SJCRH30 (cell line): ENCODE data around the gene CLDN20. TPM values are rescaled to one million over a fixed set of nuclear protein-coding genes. Genes with fewer than 3 reads are reported as not detected.
A peak's percentile ranks its signal among the peaks of the same experiment; 100 is the strongest.

Source experiments
- DNase-seq, 2 experiments: peaks; one replicate each; pipeline ENCODE4 v3.0.0-alpha.2; 2015 to 2020
- H3K27ac ChIP-seq: fragments of 250-450 bp; sonication (Bioruptor Pico); 2 replicates; pipeline ENCODE4 v1.5.1; 2020; ENCODE audit warnings: mild to moderate bottlenecking, moderate library complexity
- H3K27me3 ChIP-seq: fragments of 250-450 bp; sonication (Bioruptor Pico); 2 replicates; pipeline ENCODE4 v1.5.1; 2020; ENCODE audit warnings: mild to moderate bottlenecking, moderate library complexity
- H3K36me3 ChIP-seq: fragments of 250-450 bp; sonication (Bioruptor Pico); 2 replicates; pipeline ENCODE4 v1.5.1; 2020; ENCODE audit warnings: mild to moderate bottlenecking, moderate library complexity
- H3K4me1 ChIP-seq: fragments of 250-450 bp; sonication (Bioruptor Pico); 2 replicates; pipeline ENCODE4 v1.5.1; 2020; ENCODE audit warnings: mild to moderate bottlenecking, moderate library complexity
- H3K4me3 ChIP-seq: fragments of 250-450 bp; sonication (Bioruptor Pico); 2 replicates; pipeline ENCODE4 v1.5.1; 2020; ENCODE audit warnings: mild to moderate bottlenecking, moderate library complexity
- H3K9me3 ChIP-seq: fragments of 250-450 bp; sonication (Bioruptor Pico); replicated peaks from 2 replicates; pipeline ENCODE4 v1.5.1; 2020; ENCODE audit warnings: mild to moderate bottlenecking, moderate library complexity
- total RNA-seq: library from RNA; depleted of rRNA; stranded (reverse); fragments of >200 nt; shearing (Covaris generic); gene quantifications from 2 replicates; pipeline ENCODE4 v1.2.3, GENCODE V29; 2014

CLDN20 gene
- total RNA-seq, 1 experiment from 2014 or later: not detected

GRCh38 chr6:155270561-155271091 is 6.8 kb downstream of the CLDN20 start:
- Histone ChIP-seq H3K9me3 (no peaks in the 10 kb centered on the region), H3K27me3 (no peaks in the 10 kb centered on the region), H3K27ac (no peak overlapping the region), H3K4me1 (peaks cover 31% of the 10 kb centered on the region), H3K36me3 (no peaks in the 10 kb centered on the region; the same call in 1 of the 2 replicates), H3K4me3 (no peak overlapping the region)
- no peak for DNase-seq

DNA sequence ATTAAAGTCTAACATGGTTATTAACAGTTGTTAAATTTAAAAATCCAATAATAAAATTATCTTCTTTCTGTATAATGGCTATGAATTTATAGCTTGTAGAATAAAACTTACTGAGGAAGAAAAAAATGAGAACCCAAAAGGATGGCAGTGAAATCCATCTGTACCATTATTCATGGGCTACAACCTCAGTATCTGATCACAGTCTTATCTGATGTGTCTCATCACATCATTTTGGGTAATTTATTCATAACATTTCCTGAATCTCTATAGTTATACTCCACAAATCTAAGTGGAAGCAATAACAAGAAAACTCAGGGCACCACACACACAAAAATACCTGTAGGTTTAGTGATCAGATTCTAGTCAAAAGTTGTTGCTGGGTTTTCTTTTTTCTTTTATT is 7.3 kb downstream of the CLDN20 start:
- no peak overlapping the region for H3K27ac ChIP-seq
- DNase-seq: no peak

DNA sequence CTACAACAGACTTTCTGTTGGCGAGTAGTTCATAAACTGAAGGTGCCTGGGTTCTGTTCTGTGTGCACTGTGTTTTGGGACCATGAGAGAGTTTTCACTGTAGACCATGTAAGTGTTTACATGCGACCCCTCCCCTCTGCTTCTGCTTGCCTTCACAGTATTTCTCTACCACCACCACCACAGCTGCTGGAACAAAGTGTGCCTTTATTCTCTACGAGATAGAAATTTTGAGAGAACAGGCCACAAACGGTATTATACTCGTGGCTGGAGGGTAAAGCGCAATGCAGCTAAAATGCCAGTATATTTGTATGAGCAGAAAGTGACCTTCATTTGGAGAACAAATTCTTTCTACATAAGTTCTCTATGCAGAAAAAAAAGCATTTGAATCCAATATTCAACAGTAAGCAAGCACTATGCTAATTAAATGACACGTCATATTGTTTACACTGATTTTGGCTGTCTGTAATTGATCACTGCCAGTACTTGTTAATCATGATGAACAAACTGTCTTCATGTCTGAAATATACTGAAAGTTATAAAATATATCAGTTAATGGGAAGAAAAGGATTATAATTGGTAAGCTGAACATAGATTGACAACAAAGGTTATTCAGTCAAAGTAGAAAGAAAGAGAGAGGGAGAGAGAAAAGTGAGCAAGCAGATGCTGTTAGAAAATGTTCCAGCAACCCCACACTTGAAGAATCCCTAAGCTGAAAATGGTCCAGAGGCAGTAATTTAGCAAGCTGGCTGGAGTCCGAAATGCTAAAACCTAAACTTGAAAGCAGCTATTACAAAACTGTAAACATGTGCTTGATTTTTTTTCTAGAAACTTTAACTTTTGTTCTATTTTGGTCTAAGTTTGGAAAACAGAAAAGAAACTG is 8.8 kb downstream of the CLDN20 start:
- H3K27me3 ChIP-seq: no peaks in the 10 kb centered on the region
- peak overlapping the region; percentile 32; the same call in 1 of the 2 replicates for H3K27ac ChIP-seq

More for the DNA sequence above, 7.3 kb downstream of the CLDN20 start:
- Histone ChIP-seq H3K9me3 (no peaks in the 10 kb centered on the region), H3K4me3 (no peak overlapping the region), H3K27me3 (no peaks in the 10 kb centered on the region), H3K4me1 (peaks cover 31% of the 10 kb centered on the region), H3K36me3 (no peaks in the 10 kb centered on the region; the same call in 1 of the 2 replicates)

DNA sequence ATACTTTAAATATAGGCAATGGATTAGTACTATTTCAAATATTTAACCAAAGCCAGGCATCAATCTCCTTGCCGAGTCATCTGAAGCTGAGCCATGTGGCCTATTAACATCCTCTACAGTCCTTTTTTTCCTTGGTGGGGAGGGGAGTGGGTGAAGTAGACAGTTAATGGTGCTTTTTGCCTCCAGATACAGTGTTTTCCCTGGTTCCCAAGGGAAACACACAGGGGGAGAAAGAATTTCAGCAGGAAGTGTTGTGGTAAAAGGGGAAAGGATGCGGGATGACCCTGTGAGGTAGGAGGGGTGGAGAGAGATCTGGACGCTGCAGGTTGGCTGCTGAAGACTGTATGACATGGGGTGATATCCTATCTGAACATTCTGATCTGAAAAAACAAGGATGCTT is 9.6 kb downstream of the CLDN20 start:
- peak overlapping the region; percentile 32; the same call in 1 of the 2 replicates for H3K27ac ChIP-seq
- DNase-seq: peak; percentile 56 to 69
- no peak overlapping the region for H3K4me3 ChIP-seq
- no peaks in the 10 kb centered on the region; the same call in 1 of the 2 replicates for H3K36me3 ChIP-seq
- H3K4me1 ChIP-seq: peaks cover 23% of the 10 kb centered on the region
- no peaks in the 10 kb centered on the region for H3K27me3 ChIP-seq
- H3K9me3 ChIP-seq: no peaks in the 10 kb centered on the region

More for the DNA sequence above, 8.8 kb downstream of the CLDN20 start:
- no peaks in the 10 kb centered on the region; the same call in 1 of the 2 replicates for H3K36me3 ChIP-seq
- H3K9me3 ChIP-seq: no peaks in the 10 kb centered on the region
- DNase-seq: peak; percentile 11 to 28
- H3K4me1 ChIP-seq: peaks cover 31% of the 10 kb centered on the region
- H3K4me3 ChIP-seq: no peak overlapping the region

- DNase-seq: peak in 1 of 2 experiments; percentile 26
- no peaks in the 10 kb centered on the region; the same call in 1 of the 2 replicates for H3K36me3 ChIP-seq
- H3K27ac ChIP-seq: no peak overlapping the region; the same call in 1 of the 2 replicates
- H3K4me1 ChIP-seq: peaks cover 22% of the 10 kb centered on the region
- H3K9me3 ChIP-seq: no peaks in the 10 kb centered on the region
- no peak overlapping the region for H3K4me3 ChIP-seq
- no peaks in the 10 kb centered on the region for H3K27me3 ChIP-seq
These were observed 10.3 kb downstream of the CLDN20 start for GRCh38 chr6:155274106-155274505.

- no peak overlapping the region for H3K4me3 ChIP-seq
- H3K4me1 ChIP-seq: peaks cover 22% of the 10 kb centered on the region
- DNase-seq: no peak
- H3K36me3 ChIP-seq: no peaks in the 10 kb centered on the region; the same call in 1 of the 2 replicates
- no peak overlapping the region for H3K27ac ChIP-seq
- H3K9me3 ChIP-seq: no peaks in the 10 kb centered on the region
- H3K27me3 ChIP-seq: no peaks in the 10 kb centered on the region
These were observed 10.7 kb downstream of the CLDN20 start for GRCh38 chr6:155274533-155274932.

DNA sequence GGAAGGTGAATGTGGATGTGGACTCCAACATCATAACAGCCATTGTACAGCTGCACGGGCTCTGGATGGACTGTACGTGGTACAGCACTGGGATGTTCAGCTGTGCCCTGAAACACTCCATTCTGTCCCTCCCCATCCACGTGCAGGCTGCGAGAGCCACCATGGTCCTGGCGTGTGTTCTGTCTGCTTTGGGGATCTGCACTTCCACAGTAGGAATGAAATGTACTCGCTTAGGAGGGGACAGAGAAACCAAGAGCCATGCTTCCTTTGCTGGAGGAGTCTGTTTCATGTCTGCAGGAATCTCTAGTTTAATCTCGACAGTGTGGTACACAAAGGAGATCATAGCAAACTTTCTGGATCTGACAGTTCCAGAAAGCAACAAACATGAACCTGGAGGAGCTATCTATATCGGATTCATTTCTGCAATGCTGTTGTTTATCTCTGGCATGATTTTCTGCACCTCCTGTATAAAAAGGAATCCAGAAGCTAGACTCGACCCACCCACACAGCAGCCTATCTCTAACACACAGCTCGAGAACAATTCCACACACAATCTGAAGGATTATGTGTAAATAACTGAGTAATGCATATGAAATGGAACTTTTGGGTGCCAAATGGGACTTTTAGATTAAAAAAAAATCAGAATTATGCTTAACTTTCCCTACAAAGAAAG is 12.1 kb downstream of the CLDN20 start:
- no peak for DNase-seq
- Histone ChIP-seq H3K36me3 (no peaks in the 10 kb centered on the region; the same call in 1 of the 2 replicates), H3K4me3 (no peak overlapping the region), H3K4me1 (peaks cover 22% of the 10 kb centered on the region), H3K9me3 (no peaks in the 10 kb centered on the region), H3K27me3 (no peaks in the 10 kb centered on the region), H3K27ac (no peak overlapping the region)

GRCh38 chr6:155276638-155277037 is 12.8 kb downstream of the CLDN20 start:
- Histone ChIP-seq H3K27me3 (no peaks in the 10 kb centered on the region), H3K4me3 (no peak overlapping the region), H3K9me3 (no peaks in the 10 kb centered on the region), H3K4me1 (peaks cover 22% of the 10 kb centered on the region), H3K27ac (no peak overlapping the region), H3K36me3 (peaks cover under 1% of the 10 kb centered on the region; the same call in 1 of the 2 replicates)
- DNase-seq: no peak

GRCh38 chr6:155278319-155279049 is 14.7 kb downstream of the CLDN20 start:
- Histone ChIP-seq H3K27me3 (no peaks in the 10 kb centered on the region), H3K36me3 (peaks cover 7% of the 10 kb centered on the region; the same call in 1 of the 2 replicates), H3K9me3 (no peaks in the 10 kb centered on the region), H3K4me1 (peaks cover 10% of the 10 kb centered on the region), H3K27ac (no peak overlapping the region), H3K4me3 (no peak overlapping the region)
- DNase-seq: no peak

DNA sequence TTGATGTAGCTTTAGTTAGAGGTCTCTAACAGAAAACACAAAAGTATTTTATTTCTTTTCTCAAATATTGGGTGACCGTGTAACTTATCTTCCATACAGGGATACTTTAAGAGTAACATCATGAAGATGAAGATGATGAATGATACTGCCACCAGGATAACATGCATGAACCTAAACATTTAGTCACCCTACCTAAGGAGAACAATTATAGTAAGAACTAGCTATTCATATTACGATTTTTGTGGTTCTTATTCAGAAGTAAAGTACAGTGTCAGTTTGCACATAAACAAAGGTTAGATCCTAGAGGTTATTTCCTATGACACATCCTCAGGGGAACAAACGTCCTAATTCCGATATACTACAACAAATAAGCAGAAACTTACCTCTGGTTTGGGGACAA is 21.0 kb downstream of the CLDN20 start:
- Histone ChIP-seq H3K9me3 (no peaks in the 10 kb centered on the region), H3K4me1 (no peaks in the 10 kb centered on the region), H3K36me3 (peaks cover 14% of the 10 kb centered on the region), H3K27ac (no peak overlapping the region), H3K27me3 (no peaks in the 10 kb centered on the region), H3K4me3 (no peak overlapping the region)
- DNase-seq: no peak

DNA sequence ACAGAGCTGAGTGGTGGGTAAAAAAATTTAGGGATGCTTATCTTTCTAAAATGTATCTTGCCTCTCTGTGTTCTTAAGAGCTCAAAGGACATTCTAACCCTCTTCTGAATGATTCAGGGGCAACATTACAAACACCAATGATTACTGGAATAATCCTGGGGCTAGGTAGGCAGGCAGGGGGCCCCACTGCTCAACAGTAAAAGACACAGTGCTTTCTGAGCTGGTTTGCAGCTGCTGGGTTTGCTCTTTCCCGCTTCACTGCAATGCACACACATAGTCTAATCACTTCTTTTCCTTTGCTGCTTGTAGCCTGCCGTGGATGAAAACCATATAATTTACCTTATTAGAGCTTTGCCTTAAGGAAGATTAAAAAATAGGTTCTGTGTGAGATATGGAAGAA is 23.9 kb downstream of the CLDN20 start:
- no peak overlapping the region for H3K4me3 ChIP-seq
- DNase-seq: peak in 1 of 2 experiments; percentile 37
- H3K27me3 ChIP-seq: no peaks in the 10 kb centered on the region
- peaks cover 7% of the 10 kb centered on the region for H3K36me3 ChIP-seq
- H3K9me3 ChIP-seq: no peaks in the 10 kb centered on the region
- H3K4me1 ChIP-seq: no peaks in the 10 kb centered on the region
- no peak overlapping the region for H3K27ac ChIP-seq

GRCh38 chr6:155290491-155290890 is 26.7 kb downstream of the CLDN20 start:
- H3K4me3 ChIP-seq: no peak overlapping the region
- DNase-seq: no peak
- no peaks in the 10 kb centered on the region for H3K9me3 ChIP-seq
- H3K27me3 ChIP-seq: no peaks in the 10 kb centered on the region
- H3K36me3 ChIP-seq: peaks cover 6% of the 10 kb centered on the region
- no peaks in the 10 kb centered on the region for H3K4me1 ChIP-seq
- no peak overlapping the region for H3K27ac ChIP-seq

- Histone ChIP-seq H3K27me3 (no peaks in the 10 kb centered on the region), H3K36me3 (peaks cover 13% of the 10 kb centered on the region), H3K9me3 (no peaks in the 10 kb centered on the region), H3K4me1 (no peaks in the 10 kb centered on the region), H3K27ac (no peak overlapping the region), H3K4me3 (no peak overlapping the region)
- DNase-seq: no peak
These were observed 27.5 kb downstream of the CLDN20 start for GRCh38 chr6:155291291-155291690.

DNA sequence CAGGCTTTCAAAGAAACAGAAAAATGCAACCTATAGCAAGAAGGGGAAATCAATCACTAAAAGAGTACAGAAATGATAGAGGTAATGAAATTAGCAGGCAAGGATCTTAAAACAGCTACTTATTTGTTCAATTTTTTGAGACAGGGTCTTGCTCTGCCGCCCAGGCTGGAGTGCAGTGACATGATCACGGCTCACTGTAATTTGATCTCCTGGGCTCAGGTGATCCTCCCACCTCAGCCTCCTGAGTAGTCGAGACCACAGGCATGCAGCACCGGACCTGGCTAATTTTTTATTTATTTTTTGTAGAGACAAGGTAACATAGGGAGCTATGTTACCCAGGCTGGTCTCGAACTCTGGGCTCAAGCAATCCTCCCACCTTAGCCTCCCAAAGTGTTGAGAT is 28.9 kb downstream of the CLDN20 start:
- Histone ChIP-seq H3K36me3 (peaks cover 9% of the 10 kb centered on the region), H3K4me1 (no peaks in the 10 kb centered on the region), H3K4me3 (no peak overlapping the region), H3K27me3 (no peaks in the 10 kb centered on the region), H3K9me3 (no peaks in the 10 kb centered on the region), H3K27ac (no peak overlapping the region)
- no peak for DNase-seq
